ENCODE data around the gene WFIKKN2. TPM values are rescaled to one million over a fixed set of nuclear protein-coding genes. Genes with fewer than 3 reads are reported as not detected.

The WFIKKN2 gene
- total RNA-seq, 2 donors from 2014 or later: 0.29 to 0.35 TPM

DNA sequence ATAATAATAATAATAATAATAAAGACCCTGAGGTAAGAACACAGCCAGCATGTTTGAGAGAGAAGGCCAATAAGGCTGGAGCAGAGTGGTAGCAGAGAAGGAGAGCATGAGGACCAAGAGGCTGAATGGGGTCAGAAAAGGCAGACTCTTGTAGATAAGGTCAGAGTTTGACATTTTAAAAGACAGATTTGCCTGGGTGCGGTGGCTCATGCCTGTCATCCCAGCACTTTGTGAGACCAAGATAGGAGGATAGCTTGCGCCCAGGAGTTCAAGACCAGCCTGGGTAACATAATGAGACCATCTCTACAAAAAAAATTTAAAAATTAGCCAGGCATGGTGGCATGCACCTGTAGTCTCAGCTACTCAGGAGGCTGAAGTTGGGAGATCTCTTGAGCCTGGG is 11.0 kb upstream of the WFIKKN2 start:
- no peak overlapping the region for H3K4me3 Mint-ChIP-seq
- Histone ChIP-seq H3K36me3 (ENCODE audit: control insufficient read depth, insufficient read depth, low read length) (no peaks in the 10 kb centered on the region), H3K4me1 (ENCODE audit: control insufficient read depth, insufficient read depth, low read length) (no peaks in the 10 kb centered on the region), H3K9me3 (ENCODE audit: control insufficient read depth, low read length) (no peaks in the 10 kb centered on the region), H3K27ac (ENCODE audit: low read depth, low read length) (no peak overlapping the region), H3K4me3 (ENCODE audit: low read length) (no peak overlapping the region), H3K9ac (ENCODE audit: extremely low read depth, low read length, poor library complexity, severe bottlenecking) (no peak overlapping the region), H3K27me3 (ENCODE audit: control insufficient read depth, insufficient read depth, low read length, poor library complexity, severe bottlenecking) (no peaks in the 10 kb centered on the region)
- peaks cover 9% of the 10 kb centered on the region for H3K4me1 Mint-ChIP-seq
- peaks cover 6% of the 10 kb centered on the region for H3K27me3 Mint-ChIP-seq (ENCODE audit: insufficient read depth)
- TF ChIP-seq CTCF (conservative IDR thresholded peaks at IDR 0.05): no peak
- WGBS, 2 experiments (ENCODE audit: insufficient coverage in 1 of 2, insufficient read length in 1 of 2): 87 to 100% methylated on average over 1 to 2 of the region's 2 CpGs
- H3K36me3 Mint-ChIP-seq (ENCODE audit: low read depth): no peaks in the 10 kb centered on the region
- H3K27ac Mint-ChIP-seq: no peak overlapping the region
- no peaks in the 10 kb centered on the region for H3K9me3 Mint-ChIP-seq
- no peak for DNase-seq

- H3K9me3 Mint-ChIP-seq: no peaks in the 10 kb centered on the region
- H3K27me3 ChIP-seq (ENCODE audit: control insufficient read depth, insufficient read depth, low read length, poor library complexity, severe bottlenecking): no peaks in the 10 kb centered on the region
- H3K4me3 Mint-ChIP-seq: no peak overlapping the region
- H3K27ac ChIP-seq (ENCODE audit: low read depth, low read length): no peak overlapping the region
- peaks cover 13% of the 10 kb centered on the region for H3K4me1 Mint-ChIP-seq
- no peaks in the 10 kb centered on the region for H3K36me3 Mint-ChIP-seq (ENCODE audit: low read depth)
- H3K27me3 Mint-ChIP-seq (ENCODE audit: insufficient read depth): peaks cover 6% of the 10 kb centered on the region
- H3K9me3 ChIP-seq (ENCODE audit: control insufficient read depth, low read length): no peaks in the 10 kb centered on the region
- no peaks in the 10 kb centered on the region for H3K36me3 ChIP-seq (ENCODE audit: control insufficient read depth, insufficient read depth, low read length)
- H3K9ac ChIP-seq (ENCODE audit: extremely low read depth, low read length, poor library complexity, severe bottlenecking): no peak overlapping the region
- no peak overlapping the region for H3K27ac Mint-ChIP-seq
- no peak for TF ChIP-seq CTCF (conservative IDR thresholded peaks at IDR 0.05)
- no peak for DNase-seq
- H3K4me3 ChIP-seq (ENCODE audit: low read length): no peak overlapping the region
- no peaks in the 10 kb centered on the region for H3K4me1 ChIP-seq (ENCODE audit: control insufficient read depth, insufficient read depth, low read length)
Observed at GRCh38 chr17:50825188-50825587, 10.2 kb upstream of the WFIKKN2 start.

DNA sequence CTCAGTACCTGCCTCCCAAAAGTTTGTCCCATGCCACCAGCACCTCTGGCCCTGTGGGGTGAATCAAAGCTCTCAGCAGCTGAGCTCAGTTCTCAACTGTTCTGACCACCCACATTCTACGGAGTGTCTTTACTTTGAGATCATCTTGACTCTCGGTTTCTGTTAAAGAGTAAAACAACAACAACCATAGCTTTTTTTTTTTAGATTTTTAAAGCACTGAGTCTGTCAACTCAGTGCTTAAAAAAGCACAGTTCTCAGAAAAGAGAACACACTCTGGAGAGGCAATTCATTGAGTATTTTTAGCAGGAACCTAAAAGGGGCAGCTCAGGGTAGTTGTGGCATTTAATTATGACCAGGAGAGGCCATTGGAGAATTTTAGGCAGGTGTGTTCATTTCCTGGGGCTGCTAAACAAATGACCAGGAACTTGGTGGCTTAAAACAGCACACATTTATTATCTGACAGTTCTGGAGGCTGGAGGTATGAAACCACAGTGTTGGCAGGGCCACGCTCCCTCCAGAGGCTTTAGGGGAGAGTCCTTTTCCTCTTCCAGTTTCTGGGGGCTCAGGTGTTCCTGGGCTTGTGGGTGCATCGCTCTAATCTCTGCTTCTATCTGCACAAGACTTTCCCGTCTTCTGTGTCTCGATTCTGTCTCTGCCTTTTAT is 6.7 kb upstream of the WFIKKN2 start:
- Histone ChIP-seq H3K27ac (ENCODE audit: low read depth, low read length) (no peak overlapping the region), H3K9me3 (ENCODE audit: control insufficient read depth, low read length) (no peaks in the 10 kb centered on the region), H3K36me3 (ENCODE audit: control insufficient read depth, insufficient read depth, low read length) (no peaks in the 10 kb centered on the region), H3K9ac (ENCODE audit: extremely low read depth, low read length, poor library complexity, severe bottlenecking) (no peak overlapping the region), H3K27me3 (ENCODE audit: control insufficient read depth, insufficient read depth, low read length, poor library complexity, severe bottlenecking) (no peaks in the 10 kb centered on the region), H3K4me1 (ENCODE audit: control insufficient read depth, insufficient read depth, low read length) (no peaks in the 10 kb centered on the region), H3K4me3 (ENCODE audit: low read length) (no peak overlapping the region)
- WGBS, 2 experiments (ENCODE audit: insufficient coverage in 1 of 2, insufficient read length in 1 of 2): 91 to 93% methylated on average over 6 of the region's 6 CpGs
- Mint-ChIP-seq H3K27ac (peak overlapping the region; percentile 88), H3K36me3 (ENCODE audit: low read depth) (no peaks in the 10 kb centered on the region), H3K4me1 (peaks cover 26% of the 10 kb centered on the region), H3K27me3 (ENCODE audit: insufficient read depth) (peaks cover under 1% of the 10 kb centered on the region), H3K9me3 (no peaks in the 10 kb centered on the region), H3K4me3 (no peak overlapping the region)
- no peak for TF ChIP-seq CTCF (conservative IDR thresholded peaks at IDR 0.05)
- no peak for DNase-seq
